Lung (tissue), 12 donors: Measurements from ENCODE around the gene GRM8. TPM values are rescaled to one million over a fixed set of nuclear protein-coding genes. Genes with fewer than 3 reads are reported as not detected.

ENCODE experiments used
- ATAC-seq: fragments of 200-7000 bp; cut with Tn5 transposase; one replicate; pipeline ENCODE4 v1.9.1; 2020; ENCODE audit warnings: moderate number of reproducible peaks; ENCODE audit not compliant: insufficient read depth, low FRiP score
- DNase-seq, 3 donors: peaks; one replicate each; pipeline ENCODE4 v3.0.0-alpha.2; 2013 to 2017
- H3K27ac ChIP-seq, 2 donors: one replicate each; pipeline ENCODE4 v1.5.1; 2013; ENCODE audit warnings: mild to moderate bottlenecking in 2 of 2, moderate library complexity in 2 of 2, control low read depth in 1 of 2, inconsistent platforms in 1 of 2, low read depth in 1 of 2, low read length in 1 of 2
- H3K27me3 ChIP-seq, 3 donors: one replicate each; pipeline ENCODE4 v1.5.1; 2013; ENCODE audit warnings: low read length in 2 of 3; ENCODE audit not compliant: control insufficient read depth in 3 of 3, insufficient read depth in 3 of 3
- H3K36me3 ChIP-seq, 4 donors: one replicate each; pipeline ENCODE4 v1.5.1; 2013; ENCODE audit warnings: low read length in 4 of 4, mild to moderate bottlenecking in 1 of 4, moderate library complexity in 1 of 4; ENCODE audit not compliant: control insufficient read depth in 4 of 4, insufficient read depth in 4 of 4
- H3K4me1 ChIP-seq, 5 donors: one replicate each; pipeline ENCODE4 v1.5.1; 2013; ENCODE audit warnings: low read length in 5 of 5, mild to moderate bottlenecking in 2 of 5, moderate library complexity in 1 of 5; ENCODE audit not compliant: control insufficient read depth in 5 of 5, insufficient read depth in 5 of 5
- H3K4me3 ChIP-seq: one replicate; pipeline ENCODE4 v1.5.1; 2013; ENCODE audit warnings: mild to moderate bottlenecking, control low read depth, moderate library complexity
- H3K9ac ChIP-seq, 2 donors: one replicate each; pipeline ENCODE4 v1.5.1; 2013; ENCODE audit warnings: low read length in 2 of 2, control low read depth in 1 of 2; ENCODE audit not compliant: insufficient read depth in 1 of 2
- H3K9me3 ChIP-seq, 4 donors: one replicate each; pipeline ENCODE4 v1.5.1; 2013; ENCODE audit warnings: low read length in 3 of 4, mild to moderate bottlenecking in 1 of 4, moderate library complexity in 1 of 4; ENCODE audit not compliant: control insufficient read depth in 4 of 4, insufficient read depth in 3 of 4
- WGBS, 2 donors: extraction: QIAGEN DNeasy Blood & Tissue Kit; methylation state at CpG; one replicate each; pipeline ENCODE4 v1.1.7; 2013; 5-methylcytosine and 5-hydroxymethylcytosine counted together
- polyA plus RNA-seq, 2 donors: library from polyadenylated mRNA; stranded (reverse); fragments of 200-250 nt; gene quantifications; one replicate each; pipeline ENCODE4 v1.2.1, GENCODE V29; 2013
- total RNA-seq, 2 donors: library from RNA; depleted of rRNA in 1 of 2; stranded (reverse); fragments of >200 nt in 1 of 2; gene quantifications; one replicate each; pipeline ENCODE4 v1.2.1, GENCODE V29; 2014 to 2021
- TF ChIP-seq, protein P1 (sequence below): IDR thresholded peaks from 2 replicates; pipeline ENCODE4 v1.5.1; 2012; ENCODE audit warnings: mild to moderate bottlenecking; ENCODE audit errors: control extremely low read depth, extremely low read depth
- donor health status: control.
- donor health status: control.
- donor health status: Bipolar disorder and iron deficiency.
- donor health status: healthy.
- donor health status: DM: yes; HTN: yes; CAD: no.

Gene GRM8
- total and polyA plus RNA-seq, 4 donors, result 0.01 to 0.83 (median 0.24) TPM; not detected in 1

GRCh38 chr7:126441745-126442144, 811.0 kb downstream of the GRM8 start:
- Histone ChIP-seq H3K36me3 (no peaks in the 10 kb centered on the region), H3K9ac (no peak overlapping the region), H3K4me3 (no peak overlapping the region), H3K4me1 (no peaks in the 10 kb centered on the region), H3K27me3 (no peaks in the 10 kb centered on the region), H3K9me3 (no peaks in the 10 kb centered on the region), H3K27ac (no peak overlapping the region)
- DNase-seq (no peak), ATAC-seq (no peak)
- TF ChIP-seq, protein P1, sequence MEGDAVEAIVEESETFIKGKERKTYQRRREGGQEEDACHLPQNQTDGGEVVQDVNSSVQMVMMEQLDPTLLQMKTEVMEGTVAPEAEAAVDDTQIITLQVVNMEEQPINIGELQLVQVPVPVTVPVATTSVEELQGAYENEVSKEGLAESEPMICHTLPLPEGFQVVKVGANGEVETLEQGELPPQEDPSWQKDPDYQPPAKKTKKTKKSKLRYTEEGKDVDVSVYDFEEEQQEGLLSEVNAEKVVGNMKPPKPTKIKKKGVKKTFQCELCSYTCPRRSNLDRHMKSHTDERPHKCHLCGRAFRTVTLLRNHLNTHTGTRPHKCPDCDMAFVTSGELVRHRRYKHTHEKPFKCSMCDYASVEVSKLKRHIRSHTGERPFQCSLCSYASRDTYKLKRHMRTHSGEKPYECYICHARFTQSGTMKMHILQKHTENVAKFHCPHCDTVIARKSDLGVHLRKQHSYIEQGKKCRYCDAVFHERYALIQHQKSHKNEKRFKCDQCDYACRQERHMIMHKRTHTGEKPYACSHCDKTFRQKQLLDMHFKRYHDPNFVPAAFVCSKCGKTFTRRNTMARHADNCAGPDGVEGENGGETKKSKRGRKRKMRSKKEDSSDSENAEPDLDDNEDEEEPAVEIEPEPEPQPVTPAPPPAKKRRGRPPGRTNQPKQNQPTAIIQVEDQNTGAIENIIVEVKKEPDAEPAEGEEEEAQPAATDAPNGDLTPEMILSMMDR, result no peak
- 71 to 82% methylated on average over 2 of the region's 2 CpGs for WGBS, 2 donors

DNA sequence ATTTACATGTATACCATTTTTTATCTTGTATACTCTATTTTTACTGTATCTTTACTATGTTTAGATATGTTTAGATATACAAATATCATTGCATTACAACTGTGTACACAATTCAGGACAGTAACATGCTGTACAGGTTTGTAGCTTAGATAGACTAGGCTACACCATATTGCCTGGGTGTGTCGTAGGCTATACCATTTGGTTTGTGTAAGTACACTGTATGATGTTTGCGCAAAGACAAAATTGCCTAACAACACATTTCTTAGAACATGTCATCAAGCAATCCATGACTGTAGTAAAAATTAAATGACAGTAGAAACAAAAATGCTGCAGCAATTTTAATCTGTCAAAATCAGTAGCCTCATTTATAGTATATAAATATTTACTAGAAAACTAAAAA, 812.2 kb downstream of the GRM8 start:
- WGBS, 2 donors, result 69 to 97% methylated on average over 2 of the region's 2 CpGs
- DNase-seq (no peak), ATAC-seq (no peak)
- Histone ChIP-seq H3K9me3 (no peaks in the 10 kb centered on the region), H3K4me1 (peaks cover 0 to 2% (median 0%) of the 10 kb centered on the region in 5 donors), H3K27ac (no peak overlapping the region), H3K9ac (no peak overlapping the region), H3K27me3 (no peaks in the 10 kb centered on the region), H3K4me3 (no peak overlapping the region), H3K36me3 (no peaks in the 10 kb centered on the region)
- TF ChIP-seq, protein P1, result no peak

GRCh38 chr7:126436213-126436868, 816.4 kb downstream of the GRM8 start:
- WGBS, 2 donors, result 47 to 74% methylated on average over 2 of the region's 2 CpGs
- peak overlapping the region in 1 of 2 donors; percentile 2 for H3K27ac ChIP-seq
- no peak overlapping the region for H3K9ac ChIP-seq
- H3K4me1 ChIP-seq, result peaks cover 0 to 2% (median 0%) of the 10 kb centered on the region in 5 donors
- no peaks in the 10 kb centered on the region for H3K36me3 ChIP-seq
- H3K27me3 ChIP-seq, result no peaks in the 10 kb centered on the region
- DNase-seq (no peak), ATAC-seq (no peak)
- TF ChIP-seq, protein P1, result no peak
- no peaks in the 10 kb centered on the region for H3K9me3 ChIP-seq
- no peak overlapping the region for H3K4me3 ChIP-seq

DNA sequence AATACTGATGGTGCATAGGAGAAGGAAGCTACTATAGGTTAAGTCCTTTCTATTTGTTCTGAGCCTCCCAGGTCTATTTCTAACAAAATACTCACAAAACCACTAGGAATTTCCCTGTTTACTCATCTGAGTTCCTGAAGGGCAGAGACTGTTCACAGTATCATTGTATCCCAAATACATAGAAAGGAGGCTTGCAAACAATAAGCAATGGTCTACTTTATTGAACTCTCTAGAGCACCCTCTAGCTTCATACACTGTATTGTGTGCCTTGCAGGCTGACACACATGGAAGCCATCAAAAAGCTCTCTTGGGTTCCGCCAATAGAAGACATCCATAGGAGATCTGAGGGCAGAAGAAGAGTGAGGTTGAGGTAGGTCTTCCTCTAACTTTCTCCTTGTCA, 826.1 kb downstream of the GRM8 start:
- Histone ChIP-seq H3K4me1 (no peaks in the 10 kb centered on the region), H3K9ac (no peak overlapping the region), H3K27ac (no peak overlapping the region), H3K27me3 (no peaks in the 10 kb centered on the region), H3K36me3 (no peaks in the 10 kb centered on the region), H3K4me3 (no peak overlapping the region), H3K9me3 (no peaks in the 10 kb centered on the region)
- TF ChIP-seq, protein P1, result no peak
- WGBS, 2 donors, result 83 to 95% methylated on average over 1 of the region's 1 CpG
- DNase-seq (no peak), ATAC-seq (no peak)
